A673 (cell line): ENCODE measurements around the gene LIMK1. TPM values are rescaled to one million over a fixed set of nuclear protein-coding genes. Genes with fewer than 3 reads are reported as not detected.

Experiments used
- BruUV-seq: library from RNA; stranded (reverse); fragments of 400-500 nt; replicated peaks from 2 replicates; lab custom pipeline; 2021; lab: Mats Ljungman, UMichigan
- CTCF ChIA-PET: fragments of 300-600 bp; sonication (Branson Sonifier 250); formaldehyde crosslinking; loops from one replicate; lab custom pipeline; 2022; ENCODE audit warnings: antibody characterized with exemption; lab: Charles Lee
- POLR2A ChIA-PET: fragments of 300-600 bp; sonication (Branson Sonifier 250); formaldehyde crosslinking; loops from one replicate; lab custom pipeline; 2022; ENCODE audit warnings: antibody characterized with exemption; ENCODE audit not compliant: low non-redundant PET; lab: Charles Lee
- DNase-seq: peaks from one replicate; pipeline ENCODE4 v3.0.0-alpha.2; 2015; ENCODE audit warnings: low spot score
- H3K27ac ChIP-seq: fragments of 200-600 bp; sonication (generic); 2 replicates; pipeline ENCODE4 v1.5.1; 2016; ENCODE audit warnings: mixed run types, low read depth, mild to moderate bottlenecking, mixed read lengths, antibody characterized with exemption, low read length; ENCODE audit not compliant: poor library complexity, severe bottlenecking
- H3K27me3 ChIP-seq: fragments of 200-600 bp; sonication (generic); replicated peaks from 2 replicates; pipeline ENCODE4 v1.6.1; 2017; ENCODE audit warnings: mixed run types, low read depth, mild to moderate bottlenecking, mixed read lengths, antibody characterized with exemption, low read length; ENCODE audit not compliant: insufficient read depth, poor library complexity
- H3K36me3 ChIP-seq: fragments of 200-600 bp; sonication (generic); 2 replicates; pipeline ENCODE4 v1.6.1; 2016; ENCODE audit warnings: mixed run types, mild to moderate bottlenecking, mixed read lengths, antibody characterized with exemption, low read length; ENCODE audit not compliant: insufficient read depth, poor library complexity, severe bottlenecking
- H3K4me1 ChIP-seq: fragments of 200-600 bp; sonication (generic); 2 replicates; pipeline ENCODE4 v1.6.1; 2017; ENCODE audit warnings: mixed run types, mild to moderate bottlenecking, mixed read lengths, antibody characterized with exemption, low read length; ENCODE audit not compliant: insufficient read depth, poor library complexity, severe bottlenecking
- H3K4me3 ChIP-seq: fragments of 200-600 bp; sonication (generic); 2 replicates; pipeline ENCODE4 v1.5.1; 2016; ENCODE audit warnings: low read depth, mixed run types, mild to moderate bottlenecking, mixed read lengths, low read length; ENCODE audit not compliant: poor library complexity, severe bottlenecking
- H3K9me3 ChIP-seq: fragments of 200-600 bp; sonication (generic); 2 replicates; pipeline ENCODE4 v1.6.1; 2016; ENCODE audit warnings: mixed run types, low read depth, mild to moderate bottlenecking, mixed read lengths, antibody characterized with exemption, low read length; ENCODE audit not compliant: poor library complexity, severe bottlenecking
- CTCF ChIP-seq: fragments of 300-800, 200-600 bp; sonication (generic); conservative IDR thresholded peaks from 2 replicates; pipeline ENCODE4 v1.5.1; 2017; ENCODE audit warnings: low read depth, mild to moderate bottlenecking, antibody characterized with exemption, low read length, moderate library complexity, mixed read lengths
- EZH2 ChIP-seq: fragments of 200-600 bp; sonication (generic); IDR thresholded peaks from 2 replicates; pipeline ENCODE4 v1.6.1; 2017; ENCODE audit warnings: borderline replicate concordance, low read depth, mild to moderate bottlenecking, mixed read lengths, antibody characterized with exemption, low read length; ENCODE audit not compliant: poor library complexity, severe bottlenecking
- intact Hi-C: fragments of 100-400 bp; cut with micrococcal nuclease; formaldehyde crosslinking; loops from one replicate; pipeline ENCODE4 v1.10.0; 2022; ENCODE audit not compliant: unreplicated experiment
- total RNA-seq: library from RNA; stranded (reverse); gene quantifications from 2 replicates; pipeline ENCODE4 v1.2.3, GENCODE V29; 2021

LIMK1 gene
- total RNA-seq, 1 experiment from 2014 or later = 59.3 TPM

GRCh38 chr7:74141705-74142104, 58.1 kb downstream of the LIMK1 start:
- intact Hi-C loops = no loop called here
- ChIA-PET CTCF (no interaction called here), POLR2A (no interaction called here)
- H3K27ac ChIP-seq = no peak overlapping the region
- H3K27me3 ChIP-seq = no peaks in the 10 kb centered on the region
- TF ChIP-seq CTCF (no peak), EZH2 (no peak)
- no peak overlapping the region for H3K4me3 ChIP-seq
- BruUV-seq = no TSS peak
- no peaks in the 10 kb centered on the region for H3K9me3 ChIP-seq
- no peaks in the 10 kb centered on the region for H3K36me3 ChIP-seq
- H3K4me1 ChIP-seq = no peaks in the 10 kb centered on the region
- no peak for DNase-seq

- intact Hi-C loops = no loop called here
- ChIA-PET POLR2A (no interaction called here), CTCF (no interaction called here)
- BruUV-seq = no TSS peak
- no peak overlapping the region for H3K4me3 ChIP-seq
- no peaks in the 10 kb centered on the region for H3K27me3 ChIP-seq
- DNase-seq = no peak
- no peak for TF ChIP-seq CTCF
- no peak for TF ChIP-seq EZH2
- H3K9me3 ChIP-seq = no peaks in the 10 kb centered on the region
- H3K36me3 ChIP-seq = no peaks in the 10 kb centered on the region
- H3K4me1 ChIP-seq = no peaks in the 10 kb centered on the region
- no peak overlapping the region for H3K27ac ChIP-seq
These were observed 59.8 kb downstream of the LIMK1 start for GRCh38 chr7:74143383-74143782.

- TF ChIP-seq EZH2 (no peak), CTCF (no peak)
- DNase-seq = no peak
- Histone ChIP-seq H3K9me3 (no peaks in the 10 kb centered on the region), H3K27me3 (no peaks in the 10 kb centered on the region), H3K27ac (no peak overlapping the region), H3K4me3 (no peak overlapping the region), H3K4me1 (no peaks in the 10 kb centered on the region), H3K36me3 (no peaks in the 10 kb centered on the region)
- CTCF ChIA-PET = interaction anchor here (0.6 kb wide), 1 partner anchor 36 kb away, joined by 3 read pairs; no protein-coding TSS in a partner anchor
- BruUV-seq = no TSS peak
- POLR2A ChIA-PET = no interaction called here
- intact Hi-C loops = no loop called here
These were observed 64.9 kb downstream of the LIMK1 start for GRCh38 chr7:74148491-74148890.
